ENCODE measurements around the gene MBD4. TPM values are rescaled to one million over a fixed set of nuclear protein-coding genes. Genes with fewer than 3 reads are reported as not detected.

Gene MBD4
- total RNA-seq, 1 experiment from 2014 or later = 18.9 TPM

DNA sequence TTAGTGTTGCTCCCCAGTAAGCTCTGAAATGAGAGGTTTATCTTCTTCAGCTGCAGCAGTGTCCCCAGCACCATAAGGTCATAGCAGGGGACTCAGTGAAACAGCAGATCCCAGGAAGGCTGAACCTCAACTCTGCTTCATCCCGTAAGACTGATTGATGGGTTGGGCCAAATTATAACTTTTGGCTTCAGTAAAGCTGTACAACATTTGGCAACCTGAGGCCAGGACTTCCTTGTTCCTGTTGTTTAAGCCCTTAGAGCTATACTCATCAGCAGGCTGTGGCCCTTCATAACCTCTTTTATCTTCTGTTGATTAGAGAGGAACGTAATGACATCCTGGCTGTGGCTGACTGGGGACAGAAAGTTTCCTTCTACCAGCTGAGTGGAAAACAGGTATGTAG, 29.3 kb upstream of the MBD4 start:
- no peak for DNase-seq (ENCODE audit: low spot score)
- in situ Hi-C loops (cut with HindIII; ENCODE audit: low sequenced_read_pairs) = no loop called here

DNA sequence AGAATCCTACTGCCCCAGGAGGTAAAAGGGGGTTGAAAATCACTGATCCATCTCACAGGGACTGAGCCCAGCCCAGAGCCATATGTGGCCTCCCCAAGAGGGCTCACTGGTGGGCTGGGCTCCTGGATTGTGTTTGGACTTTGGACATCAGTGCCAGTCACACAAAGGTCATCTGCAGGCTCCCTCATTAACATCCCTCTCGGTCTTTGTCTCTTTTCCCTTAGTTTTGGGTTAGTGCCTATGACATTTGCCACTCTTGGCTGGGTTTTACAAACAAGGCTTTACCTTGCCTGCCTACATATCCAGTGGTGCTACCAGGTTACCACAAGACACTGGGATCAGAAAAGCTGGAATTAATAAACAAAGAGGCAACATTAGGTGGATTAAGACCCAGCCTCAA, 28.2 kb upstream of the MBD4 start:
- DNase-seq (ENCODE audit: low spot score) = no peak
- in situ Hi-C loops (cut with HindIII; ENCODE audit: low sequenced_read_pairs) = no loop called here

- in situ Hi-C loops (cut with HindIII; ENCODE audit: low sequenced_read_pairs) = no loop called here
- DNase-seq (ENCODE audit: low spot score) = no peak
Observed at GRCh38 chr3:129463716-129464115, 24.0 kb upstream of the MBD4 start.

GRCh38 chr3:129463094-129463493, 23.3 kb upstream of the MBD4 start:
- in situ Hi-C loops (cut with HindIII; ENCODE audit: low sequenced_read_pairs) = no loop called here
- DNase-seq (ENCODE audit: low spot score) = no peak

GRCh38 chr3:129462361-129462968, 22.7 kb upstream of the MBD4 start:
- no peak for DNase-seq (ENCODE audit: low spot score)
- in situ Hi-C loops (cut with HindIII; ENCODE audit: low sequenced_read_pairs) = no loop called here

DNA sequence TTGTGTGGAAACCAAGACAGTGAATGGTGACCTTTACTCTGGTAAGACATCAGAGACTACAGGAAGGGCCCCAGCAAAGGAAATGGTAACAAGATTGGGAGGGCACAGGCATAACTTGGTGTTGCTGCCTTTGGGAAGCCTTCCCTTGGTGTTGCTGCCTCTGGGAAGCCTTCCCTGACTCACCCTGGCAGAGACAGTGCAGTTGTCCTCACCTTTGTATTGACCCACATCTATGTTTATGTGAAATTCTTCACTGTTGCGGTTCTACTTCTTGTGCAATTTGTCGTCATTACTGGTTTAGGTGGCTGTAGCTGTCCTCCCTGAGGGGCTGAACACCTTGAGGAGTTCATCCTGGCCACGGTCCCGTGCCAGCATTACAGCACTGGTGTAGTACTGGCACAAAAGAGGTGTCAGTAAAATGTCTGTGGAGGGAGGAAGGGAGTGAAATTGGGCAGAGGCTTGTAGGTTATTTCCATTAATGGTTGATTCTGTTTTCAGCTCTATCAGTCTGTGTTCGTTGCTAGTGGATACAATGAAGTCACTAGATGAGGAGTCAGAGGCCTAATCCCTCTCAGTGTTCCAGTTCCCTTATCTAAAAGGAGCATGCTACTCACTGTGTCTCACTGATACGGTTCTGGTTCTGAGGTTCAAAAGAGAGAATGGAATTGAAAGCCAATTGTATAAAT, 21.9 kb upstream of the MBD4 start:
- DNase-seq (ENCODE audit: low spot score) = no peak
- in situ Hi-C loops (cut with HindIII; ENCODE audit: low sequenced_read_pairs) = no loop called here

GRCh38 chr3:129461022-129461421, 21.3 kb upstream of the MBD4 start:
- in situ Hi-C loops (cut with HindIII; ENCODE audit: low sequenced_read_pairs) = no loop called here
- DNase-seq (ENCODE audit: low spot score) = no peak

- in situ Hi-C loops (cut with HindIII; ENCODE audit: low sequenced_read_pairs) = no loop called here
Observed at GRCh38 chr3:129460572-129460971, 20.8 kb upstream of the MBD4 start.

DNA sequence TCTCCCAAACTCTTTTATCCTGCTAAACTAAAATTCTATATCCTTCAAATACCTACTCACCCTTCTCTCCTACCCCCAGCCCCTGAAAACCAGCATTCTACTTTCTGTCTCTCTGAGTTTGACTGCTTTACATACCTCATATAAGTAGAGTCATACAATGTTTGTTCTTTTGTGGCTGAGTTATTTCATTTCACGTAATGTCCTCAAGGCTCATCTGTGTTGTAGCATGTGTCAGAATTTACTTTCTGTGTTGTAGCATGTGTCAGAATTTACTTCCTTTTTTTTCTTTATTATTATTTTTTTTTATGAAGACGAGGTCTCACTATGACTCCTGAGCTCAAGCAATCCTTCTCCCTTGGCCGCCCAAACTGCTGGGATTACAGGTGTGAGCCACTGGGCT, 20.4 kb upstream of the MBD4 start:
- no peak for DNase-seq (ENCODE audit: low spot score)
- in situ Hi-C loops (cut with HindIII; ENCODE audit: low sequenced_read_pairs) = no loop called here

More at GRCh38 chr3:129460572-129460971, 20.8 kb upstream of the MBD4 start:
- no peak for DNase-seq (ENCODE audit: low spot score)

GRCh38 chr3:129453732-129454131, 14.0 kb upstream of the MBD4 start:
- in situ Hi-C loops (cut with HindIII; ENCODE audit: low sequenced_read_pairs) = no loop called here

GRCh38 chr3:129449279-129450115, 9.7 kb upstream of the MBD4 start:
- in situ Hi-C loops (cut with HindIII; ENCODE audit: low sequenced_read_pairs) = no loop called here
- DNase-seq (ENCODE audit: low spot score) = no peak

More at GRCh38 chr3:129453732-129454131, 14.0 kb upstream of the MBD4 start:
- DNase-seq (ENCODE audit: low spot score) = no peak

- DNase-seq (ENCODE audit: low spot score) = no peak
- in situ Hi-C loops (cut with HindIII; ENCODE audit: low sequenced_read_pairs) = no loop called here
Observed at GRCh38 chr3:129448186-129448895, 8.6 kb upstream of the MBD4 start.

GRCh38 chr3:129446926-129447325, 7.2 kb upstream of the MBD4 start:
- in situ Hi-C loops (cut with HindIII; ENCODE audit: low sequenced_read_pairs) = no loop called here
- no peak for DNase-seq (ENCODE audit: low spot score)

GRCh38 chr3:129445471-129445870, 5.7 kb upstream of the MBD4 start:
- in situ Hi-C loops (cut with HindIII; ENCODE audit: low sequenced_read_pairs) = no loop called here
- DNase-seq (ENCODE audit: low spot score) = peak; percentile 74

GRCh38 chr3:129442947-129443346, 3.2 kb upstream of the MBD4 start:
- in situ Hi-C loops (cut with HindIII; ENCODE audit: low sequenced_read_pairs) = no loop called here
- DNase-seq (ENCODE audit: low spot score) = peak; percentile 42

DNA sequence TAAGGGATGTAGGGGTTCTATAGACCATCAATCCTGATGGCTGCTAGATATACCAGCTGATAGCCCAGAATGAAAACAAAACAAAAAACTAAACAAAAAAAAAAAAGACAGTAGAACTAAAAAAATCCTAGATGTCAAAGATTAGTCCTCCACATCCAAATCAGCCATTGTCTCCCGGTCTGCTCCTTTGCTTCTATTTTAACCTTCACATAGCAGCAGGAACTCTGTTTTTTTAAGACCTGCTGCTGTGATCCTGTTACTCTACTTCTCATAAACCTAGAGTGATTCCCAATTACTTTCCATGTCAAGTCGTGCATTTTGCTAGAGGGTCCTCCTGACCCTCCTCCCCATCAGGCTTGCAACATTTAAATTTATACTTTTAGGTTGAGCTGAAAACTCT, 2.7 kb upstream of the MBD4 start:
- DNase-seq (ENCODE audit: low spot score) = peak; percentile 52
- in situ Hi-C loops (cut with HindIII; ENCODE audit: low sequenced_read_pairs) = no loop called here

- peak; percentile 97 for DNase-seq (ENCODE audit: low spot score)
- in situ Hi-C loops (cut with HindIII; ENCODE audit: low sequenced_read_pairs) = no loop called here
Observed at GRCh38 chr3:129441782-129442181, 2.0 kb upstream of the MBD4 start.

GRCh38 chr3:129441215-129441614, 1.5 kb upstream of the MBD4 start:
- in situ Hi-C loops (cut with HindIII; ENCODE audit: low sequenced_read_pairs) = no loop called here
- DNase-seq (ENCODE audit: low spot score) = peak; percentile 33

DNA sequence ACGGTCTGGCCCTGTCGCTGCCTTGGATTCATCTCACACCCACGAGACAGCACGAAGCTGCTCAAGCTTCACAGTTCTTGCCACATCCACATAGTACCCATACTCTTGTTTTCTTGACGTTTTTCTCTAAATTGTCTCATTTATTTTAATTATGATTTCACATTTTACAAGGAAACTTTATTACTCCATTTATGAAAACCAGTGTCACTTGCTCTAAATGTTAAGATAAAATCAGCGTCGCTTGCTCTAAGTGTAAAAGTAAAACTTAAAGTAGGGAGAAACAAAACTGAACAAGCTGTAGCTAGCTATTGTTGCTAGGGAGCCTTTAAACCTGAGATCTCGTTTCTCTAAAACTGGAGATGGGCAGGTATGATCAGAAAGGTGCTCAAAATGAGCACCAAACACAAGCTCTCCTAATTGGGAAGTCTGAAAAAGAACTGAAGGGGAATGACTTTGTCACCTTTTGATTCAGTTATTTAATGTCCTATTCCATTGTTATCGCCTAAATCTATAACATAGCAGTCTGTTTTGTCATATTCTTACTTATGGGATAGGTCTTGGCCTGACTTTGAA, 956 bp upstream of the MBD4 start:
- in situ Hi-C loops (cut with HindIII; ENCODE audit: low sequenced_read_pairs) = no loop called here
- DNase-seq (ENCODE audit: low spot score) = peak; percentile 34

All from G401 (cell line).